HS-27A (cell line): ENCODE data around the gene MXRA8.
A peak's percentile ranks its signal among the peaks of the same experiment; 100 is the strongest.
"Not testable (repeated sequence)": the region's sequence is repeated elsewhere in the genome, so short reads cannot be mapped to it uniquely, and the experiment has no call there.

Source experiments
- DNase-seq: peaks from one replicate; pipeline ENCODE4 v3.0.0-alpha.2; 2012; ENCODE audit warnings: low read depth, missing footprints

The MXRA8 gene

GRCh38 chr1:1318777-1319645 lies 39.3 kb downstream of the MXRA8 start:
- no peak for DNase-seq

DNA sequence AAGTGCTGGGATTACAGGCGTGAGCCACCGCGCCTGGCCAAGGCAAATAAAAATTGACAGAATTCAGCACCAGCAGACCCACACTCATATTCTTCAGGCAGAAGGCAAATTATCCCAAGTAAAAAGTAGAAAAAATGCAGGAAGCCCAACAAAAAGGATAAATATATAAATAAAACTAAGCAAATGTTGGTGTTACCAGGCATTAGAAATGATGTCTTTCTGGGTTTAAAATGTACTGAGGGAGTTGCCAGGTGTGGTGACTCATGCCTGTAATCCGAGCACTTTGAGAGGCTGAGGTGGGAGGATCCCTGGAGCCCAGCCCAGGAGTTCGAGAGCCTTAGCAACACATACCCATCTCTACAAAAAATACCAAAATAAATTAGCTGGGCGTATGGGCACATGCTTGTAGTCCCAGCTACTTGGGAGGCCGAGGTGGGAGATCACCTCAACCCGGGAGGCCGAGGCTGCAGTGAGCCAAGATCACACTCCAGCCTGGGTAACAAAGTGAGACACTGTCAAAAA lies 40.2 kb downstream of the MXRA8 start:
- peak; percentile 67 for DNase-seq

- DNase-seq = no peak
Observed at GRCh38 chr1:1317420-1317819, 40.9 kb downstream of the MXRA8 start.

- DNase-seq = not testable (repeated sequence)
Observed at GRCh38 chr1:1316199-1316598, 42.2 kb downstream of the MXRA8 start.

GRCh38 chr1:1315435-1315954 lies 42.9 kb downstream of the MXRA8 start:
- DNase-seq = no peak

- DNase-seq = no peak
Observed at GRCh38 chr1:1314678-1315335, 43.5 kb downstream of the MXRA8 start.

DNA sequence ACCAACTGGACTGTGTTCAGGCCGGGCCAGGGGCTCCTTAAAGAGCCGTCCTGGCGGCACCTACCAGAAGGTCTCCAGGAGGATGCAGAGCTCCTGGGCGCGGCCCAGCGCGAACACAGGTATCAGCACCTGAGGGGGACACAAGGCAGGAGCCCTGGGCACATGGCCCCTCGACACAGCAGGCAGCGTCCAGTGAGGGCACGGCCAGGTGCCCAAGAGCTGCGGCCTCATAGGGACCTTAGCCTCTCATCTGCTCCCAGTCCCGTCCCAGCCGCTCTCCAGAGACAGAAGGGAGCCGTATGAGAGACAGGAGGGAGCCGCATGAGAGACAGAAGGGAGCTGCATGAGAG lies 44.1 kb downstream of the MXRA8 start:
- DNase-seq = no peak

GRCh38 chr1:1313500-1314236 lies 44.7 kb downstream of the MXRA8 start:
- no peak for DNase-seq

GRCh38 chr1:1312450-1313314 lies 45.7 kb downstream of the MXRA8 start:
- no peak for DNase-seq

DNA sequence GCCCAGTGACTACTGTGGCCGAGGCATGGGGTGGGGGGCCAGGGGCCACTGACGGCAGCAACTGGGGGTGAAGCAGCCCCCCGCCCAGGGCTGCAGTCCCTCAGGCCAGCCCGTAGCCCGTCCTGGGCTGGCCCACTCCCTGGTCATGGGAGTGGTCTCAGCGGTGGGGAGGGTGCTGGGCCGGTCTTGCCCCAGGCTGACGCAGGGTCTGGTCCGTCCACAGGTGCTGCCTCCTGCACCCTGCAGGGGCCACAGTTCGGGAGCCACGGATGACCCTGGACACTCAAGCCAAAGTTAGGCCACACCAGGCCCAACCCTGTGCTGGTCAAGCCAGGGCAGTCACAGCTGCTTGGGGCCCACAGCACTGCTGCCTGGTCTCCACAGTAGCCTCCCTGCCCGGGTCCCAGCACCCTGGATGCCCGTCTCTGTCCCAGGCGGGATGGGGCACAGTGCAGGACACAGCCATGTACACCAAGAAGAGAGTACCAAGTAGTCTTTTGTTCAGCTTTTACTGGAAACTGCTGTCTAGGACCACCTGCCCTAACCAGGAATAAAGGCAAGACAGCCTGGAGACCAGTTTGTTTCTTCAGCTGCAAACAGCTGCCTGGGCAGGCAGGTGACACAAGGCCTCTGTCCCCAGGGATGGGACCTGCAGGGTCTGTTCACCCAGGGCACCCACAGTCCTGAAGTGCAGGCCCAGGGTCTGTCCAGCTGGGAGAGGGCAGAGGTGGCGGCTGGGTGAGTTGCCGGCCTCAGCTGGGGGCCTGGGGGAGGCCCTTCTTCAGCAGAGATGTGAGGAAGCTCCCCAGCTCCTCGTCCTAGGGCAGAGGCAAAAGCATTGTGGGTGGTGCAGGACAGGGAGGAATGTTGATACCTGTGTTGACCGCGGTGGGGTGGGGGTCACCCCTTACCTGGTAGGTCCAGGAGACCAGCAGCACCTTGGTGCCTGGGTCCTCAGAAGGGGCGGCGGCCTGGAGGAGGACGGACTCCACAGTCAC lies 46.9 kb downstream of the MXRA8 start:
- no peak for DNase-seq

GRCh38 chr1:1310476-1311053 lies 47.8 kb downstream of the MXRA8 start:
- no peak for DNase-seq

DNA sequence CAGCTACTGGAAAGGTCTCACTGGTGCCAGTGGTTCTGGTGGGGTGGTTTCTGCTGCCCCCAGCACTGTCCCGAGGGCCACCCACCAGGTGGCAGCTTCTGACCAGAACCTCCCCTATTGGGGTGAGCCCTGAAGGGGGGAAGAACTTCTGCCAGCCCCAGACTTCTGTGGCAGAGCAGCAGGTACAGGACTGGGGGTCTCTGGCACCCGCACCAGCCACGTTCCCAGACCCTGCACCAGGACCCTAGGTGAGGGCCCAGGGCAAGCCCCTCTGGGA lies 48.3 kb downstream of the MXRA8 start:
- no peak for DNase-seq

GRCh38 chr1:1309251-1310108 lies 48.9 kb downstream of the MXRA8 start:
- DNase-seq = no peak

DNA sequence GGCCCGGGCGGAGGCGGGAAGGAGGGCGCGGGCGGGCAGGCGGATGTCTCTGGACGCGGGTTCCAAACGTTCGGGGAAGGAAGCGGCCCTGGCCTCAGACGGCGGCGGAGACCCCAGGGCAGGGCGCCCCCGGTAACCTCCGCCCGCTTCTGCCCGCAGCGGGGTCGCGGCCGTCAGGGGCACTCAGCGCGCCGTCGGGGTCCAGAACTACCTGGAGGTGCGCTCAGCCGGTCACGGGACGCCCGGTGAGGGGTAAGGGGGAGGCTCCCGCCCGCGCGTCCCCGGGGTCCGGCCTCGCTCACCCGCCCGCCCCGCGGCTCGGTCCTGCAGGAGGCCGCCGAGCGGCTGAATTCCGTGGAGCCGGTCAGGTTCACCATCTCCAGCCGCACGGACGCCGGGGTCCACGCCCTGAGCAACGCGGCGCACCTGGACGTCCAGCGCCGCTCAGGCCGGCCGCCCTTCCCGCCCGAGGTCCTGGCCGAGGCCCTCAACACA lies 49.6 kb downstream of the MXRA8 start:
- no peak for DNase-seq

- peak; percentile 71 for DNase-seq
Observed at GRCh38 chr1:1307923-1308755, 50.2 kb downstream of the MXRA8 start, which contains the start of the genes ACAP3 and PUSL1. TSS of gene ACAP3 (minus strand) at chr1:1307930. CDS start at chr1:1307815, 115 bp downstream. TSS of gene PUSL1 (plus strand) at chr1:1308597. CDS start at chr1:1308644, 47 bp downstream.

GRCh38 chr1:1307261-1307922 lies 51.0 kb downstream of the MXRA8 start:
- no peak for DNase-seq

DNA sequence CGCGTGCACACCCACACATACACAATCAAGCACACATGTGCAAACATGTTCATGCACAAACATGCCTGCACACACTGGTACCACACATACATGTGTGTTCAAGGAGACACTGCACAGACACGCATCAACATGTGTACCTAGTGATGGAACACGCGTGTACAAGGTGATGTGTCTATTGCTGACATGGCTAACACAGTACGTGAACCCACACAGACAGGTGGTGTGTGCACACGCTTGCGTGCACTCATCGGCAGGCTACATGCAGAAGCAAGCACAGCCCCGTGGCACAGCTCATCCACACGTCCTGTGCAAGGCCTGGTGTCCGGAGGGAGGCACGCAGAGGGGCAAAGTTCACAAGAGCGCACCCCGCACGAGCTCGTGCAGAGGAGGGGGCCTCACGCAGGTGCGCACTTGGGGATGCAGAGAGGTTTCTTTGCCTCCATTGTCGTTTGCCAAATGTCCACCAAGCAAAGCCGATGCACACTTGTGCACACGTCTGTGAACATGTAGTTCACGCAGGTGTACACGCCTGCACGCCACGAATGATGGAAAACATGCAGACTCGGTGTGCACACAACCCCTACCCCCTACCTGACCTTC lies 51.6 kb downstream of the MXRA8 start:
- no peak for DNase-seq
